HG02885 (cell line): ENCODE results near the gene CCNQ.

Experiments
- ATAC-seq: cut with Tn5 transposase; IDR thresholded peaks from one replicate; pipeline ENCODE4 v1.9.1; 2021; ENCODE audit warnings: mild to moderate bottlenecking; ENCODE audit not compliant: unreplicated experiment, poor library complexity

The CCNQ gene

GRCh38 chrX:153549231-153549630 is 49.7 kb downstream of the CCNQ start:
- ATAC-seq = no peak

DNA sequence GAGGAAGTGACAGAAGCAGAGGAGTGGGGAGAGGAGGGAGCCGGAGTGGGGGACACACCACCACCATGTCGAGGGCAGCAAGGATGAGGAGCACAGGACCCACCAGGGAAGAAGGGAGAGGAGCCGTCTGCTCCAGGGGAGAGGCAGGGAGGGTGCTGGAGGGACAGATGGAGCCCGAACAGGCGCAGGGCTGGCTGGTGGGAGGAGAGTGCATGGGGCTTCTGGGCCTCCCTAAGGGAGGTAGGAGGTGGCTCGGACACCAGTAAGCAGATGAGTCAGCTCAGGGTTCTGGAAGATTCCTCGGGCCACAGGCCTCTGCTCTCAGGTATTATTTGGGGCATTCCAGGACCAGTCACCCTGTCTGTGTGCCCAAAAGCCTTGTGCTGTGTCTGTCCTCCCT is 51.7 kb downstream of the CCNQ start:
- no peak for ATAC-seq

DNA sequence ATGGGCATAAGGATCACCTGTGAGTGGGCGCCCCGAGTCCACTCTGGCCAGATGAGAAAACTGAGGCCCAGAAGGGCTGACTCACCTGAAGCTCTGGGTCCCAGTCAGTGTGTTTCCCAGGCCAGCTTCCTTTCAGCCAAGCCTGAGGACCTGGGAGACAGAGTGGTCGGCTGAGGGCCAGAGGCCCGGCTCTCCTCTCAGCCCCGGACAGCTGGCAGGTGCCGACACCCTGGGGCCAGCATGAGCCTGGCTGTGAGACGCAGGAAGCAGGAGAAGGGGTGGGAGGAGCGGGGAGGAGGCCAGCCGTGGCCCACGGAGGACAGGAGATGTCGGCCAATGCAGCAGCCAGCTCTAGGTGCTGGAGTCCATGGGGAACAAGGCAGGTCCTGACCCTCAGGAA is 52.6 kb downstream of the CCNQ start:
- no peak for ATAC-seq

GRCh38 chrX:153544727-153545126 is 54.2 kb downstream of the CCNQ start:
- ATAC-seq = no peak

GRCh38 chrX:153539979-153540358 is 59.0 kb downstream of the CCNQ start:
- no peak for ATAC-seq

GRCh38 chrX:153539171-153539978 is 59.6 kb downstream of the CCNQ start:
- ATAC-seq = peak; percentile 86

DNA sequence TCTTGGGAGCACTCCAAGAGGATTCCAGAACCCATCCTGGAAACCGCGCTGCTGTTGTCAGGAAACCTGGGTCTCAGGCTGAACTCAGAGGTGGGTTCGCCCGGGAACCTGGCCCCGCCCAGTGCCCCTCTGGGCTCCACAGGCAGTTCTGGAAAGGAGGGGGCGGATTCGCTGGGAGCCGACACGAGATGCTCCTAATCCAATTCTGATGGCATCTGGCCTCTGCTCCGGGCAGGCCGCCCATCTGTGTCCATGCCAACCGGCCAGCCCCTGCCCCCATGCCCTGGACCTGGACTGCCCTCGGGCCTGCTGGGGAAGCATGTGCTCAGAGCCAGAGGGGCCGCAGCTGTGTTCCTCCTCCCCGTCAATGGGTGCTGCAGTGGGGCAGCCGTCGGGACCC is 60.5 kb downstream of the CCNQ start:
- no peak for ATAC-seq
